SKM-1 treated with dmso at 0.1 percent for 144 hours (cell line): ENCODE results near the gene RBFOX2.
"Not testable (repeated sequence)": the region's sequence is repeated elsewhere in the genome, so short reads cannot be mapped to it uniquely, and the experiment has no call there.

Experiments
- DNase-seq: peaks from one replicate; lab custom pipeline; 2025; ENCODE audit not compliant: unreplicated experiment; lab: John Stamatoyannopoulos, UW

RBFOX2 gene

DNA sequence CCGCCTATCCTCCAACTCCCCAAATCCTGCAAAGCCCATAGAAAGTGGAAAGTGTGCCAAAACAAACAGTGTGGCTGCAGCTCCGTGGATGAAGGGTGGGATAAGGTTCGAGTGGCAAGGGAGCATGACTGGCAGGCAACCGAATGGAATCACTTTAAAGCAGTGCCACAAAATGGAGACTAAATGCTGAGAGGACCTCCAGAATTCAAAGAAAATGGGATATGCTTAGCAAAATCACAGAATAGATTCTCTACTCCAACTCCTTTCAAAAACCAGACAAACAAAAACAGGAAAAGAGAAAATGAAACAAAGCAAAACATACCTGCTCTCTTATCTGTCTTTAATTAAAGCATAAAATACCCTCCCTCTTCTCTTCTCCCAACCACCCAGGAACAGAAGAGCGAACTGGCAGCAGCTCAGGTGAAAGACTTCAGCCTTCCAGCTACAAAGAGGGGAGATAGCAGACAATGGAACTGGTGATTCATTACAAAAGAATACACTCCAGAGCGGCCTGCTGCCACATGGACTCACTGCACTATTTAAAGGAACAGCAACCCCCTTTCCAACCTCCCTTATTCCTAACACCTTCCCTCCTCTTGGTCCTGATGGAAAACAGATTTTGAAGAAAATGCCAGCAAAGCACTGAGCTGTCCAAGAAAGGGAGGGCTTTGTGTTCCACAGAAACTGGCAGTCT, 192.5 kb downstream of the RBFOX2 start:
- DNase-seq: no peak

DNA sequence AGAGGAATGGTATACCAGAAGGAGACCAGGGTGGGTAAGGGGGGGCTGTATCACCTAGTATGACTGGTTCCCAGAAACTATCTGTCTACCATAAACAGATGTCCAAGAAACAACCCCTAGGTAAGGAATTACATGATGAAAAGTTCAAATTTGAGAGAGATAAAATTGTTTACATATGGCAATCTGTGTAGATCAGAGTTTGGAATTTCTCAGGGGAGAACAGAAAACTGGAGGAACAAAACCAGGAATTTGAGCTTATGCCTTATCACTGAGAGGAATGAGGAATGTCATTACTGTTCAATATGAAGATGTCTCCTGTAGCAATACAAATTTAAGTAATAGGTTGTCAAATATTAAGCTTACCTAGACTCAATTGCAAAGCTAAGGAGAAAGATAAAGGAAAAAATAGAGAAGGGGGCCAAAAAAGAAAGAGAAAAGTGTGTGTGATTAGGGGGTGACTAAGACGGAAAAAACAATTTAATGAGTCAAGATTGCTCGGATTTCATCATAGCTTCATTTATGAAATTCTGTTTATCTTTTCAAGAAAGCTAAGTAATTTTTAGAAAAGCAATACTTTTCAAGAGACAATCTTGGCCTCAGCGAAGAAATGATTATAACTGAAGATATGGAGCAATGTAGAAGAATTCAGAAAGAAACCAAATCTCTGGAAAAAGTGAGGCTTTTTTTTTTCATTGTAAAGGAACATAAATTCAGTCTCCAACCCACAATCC, 193.2 kb downstream of the RBFOX2 start:
- no peak for DNase-seq

DNA sequence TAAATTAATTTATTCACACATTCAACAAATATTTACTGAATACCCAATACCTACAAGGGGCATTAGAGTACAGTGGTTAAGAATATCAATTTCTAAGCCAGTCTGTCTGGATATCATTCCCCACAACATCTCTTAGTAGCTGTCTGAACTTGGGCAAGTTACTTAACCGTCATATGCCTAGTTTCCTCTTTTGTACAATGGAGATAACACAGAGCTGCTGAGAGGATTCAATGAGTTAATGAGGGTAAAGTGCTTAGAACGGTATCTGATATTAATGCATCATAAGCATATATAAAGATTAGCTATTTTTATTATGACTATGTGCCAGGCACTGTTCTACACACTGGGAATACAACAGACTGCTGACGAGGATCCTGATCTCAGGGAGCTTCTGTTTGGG, 194.6 kb downstream of the RBFOX2 start:
- DNase-seq: peak; percentile 5

DNA sequence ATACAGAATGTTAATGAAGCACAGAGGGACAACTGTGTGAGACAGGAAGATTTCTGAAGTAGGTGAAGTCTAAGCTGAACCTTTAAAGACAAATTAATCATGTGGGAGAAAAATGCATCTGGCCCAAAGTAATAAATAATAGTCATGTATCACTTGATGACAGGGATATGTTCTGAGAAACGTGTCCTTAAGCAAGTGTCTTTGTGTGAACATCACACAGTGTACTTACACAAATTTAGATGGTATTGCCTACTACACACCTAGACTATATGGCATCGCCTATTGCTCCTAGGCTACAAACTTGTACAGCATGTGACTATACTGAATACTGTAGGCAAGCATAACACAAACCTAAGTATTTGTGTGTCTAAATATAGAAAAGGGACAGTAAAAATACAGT, 198.3 kb downstream of the RBFOX2 start:
- no peak for DNase-seq

DNA sequence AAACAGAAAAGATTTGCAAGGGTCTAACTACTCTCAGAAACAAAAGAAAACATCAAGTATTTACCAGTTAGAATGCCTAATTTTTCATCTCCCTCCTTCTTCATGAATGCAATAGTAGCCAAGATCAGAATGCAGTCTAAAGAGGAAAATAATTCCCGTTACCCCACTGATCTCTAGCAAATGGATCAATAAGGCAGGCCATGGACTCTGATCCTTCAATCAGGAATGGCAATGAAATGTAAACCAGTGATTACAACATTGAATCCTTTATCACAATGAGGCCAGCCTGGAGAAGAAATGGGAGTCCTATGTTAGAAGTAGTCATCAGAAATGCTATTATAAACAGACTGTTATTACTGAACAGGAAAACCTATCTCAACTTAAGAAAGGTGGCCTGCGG, 204.4 kb downstream of the RBFOX2 start:
- no peak for DNase-seq

- DNase-seq: no peak
Measured at GRCh38 chr22:35821654-35822053, 207.0 kb downstream of the RBFOX2 start.

GRCh38 chr22:35819421-35819820, 209.2 kb downstream of the RBFOX2 start:
- DNase-seq: no peak

GRCh38 chr22:35818897-35819296, 209.7 kb downstream of the RBFOX2 start:
- DNase-seq: no peak

GRCh38 chr22:35812600-35812999, 216.0 kb downstream of the RBFOX2 start:
- no peak for DNase-seq

DNA sequence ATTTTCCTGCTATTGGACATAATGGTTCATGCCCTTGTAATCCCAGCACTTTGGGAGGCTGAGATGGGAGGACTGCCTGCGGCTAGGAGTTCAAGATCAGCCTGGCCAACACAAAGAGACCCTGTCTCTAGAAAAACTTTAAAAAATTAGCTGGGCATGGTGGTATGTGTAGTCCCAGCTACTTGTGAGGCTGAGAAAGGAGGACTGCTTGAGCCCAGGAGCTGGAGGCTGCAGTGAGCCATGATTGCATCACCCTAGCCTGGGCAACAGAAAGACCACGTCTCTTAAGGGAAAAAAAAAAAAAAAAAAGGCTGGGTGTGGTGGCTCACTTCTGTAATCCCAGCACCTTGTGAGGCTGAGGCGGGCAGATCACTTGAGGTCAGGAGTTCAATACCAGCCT, 217.0 kb downstream of the RBFOX2 start:
- DNase-seq: no peak

GRCh38 chr22:35809816-35810215, 218.8 kb downstream of the RBFOX2 start:
- DNase-seq: no peak

DNA sequence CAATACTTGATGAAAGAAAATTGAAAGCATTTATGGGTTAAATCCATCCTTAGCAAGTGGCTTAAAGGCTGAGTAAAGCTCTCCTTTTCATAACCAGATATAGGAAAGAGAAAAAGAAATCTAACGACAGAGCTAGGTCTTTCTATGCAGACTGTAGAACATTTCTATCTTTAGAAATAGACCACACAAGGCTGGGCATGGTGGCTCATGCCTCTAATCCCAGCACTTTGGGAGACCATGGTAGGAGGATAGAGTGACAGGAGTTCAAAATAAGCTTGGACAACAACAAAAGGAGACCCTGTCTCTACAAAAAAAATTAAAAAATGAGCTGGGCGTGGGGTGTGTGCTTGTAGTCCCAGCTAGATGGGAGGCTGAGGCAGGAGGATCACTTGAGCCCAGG, 220.2 kb downstream of the RBFOX2 start:
- DNase-seq: no peak

- DNase-seq: not testable (repeated sequence)
Measured at GRCh38 chr22:35806668-35807067, 222.0 kb downstream of the RBFOX2 start.

GRCh38 chr22:35805466-35805865, 223.2 kb downstream of the RBFOX2 start:
- no peak for DNase-seq

DNA sequence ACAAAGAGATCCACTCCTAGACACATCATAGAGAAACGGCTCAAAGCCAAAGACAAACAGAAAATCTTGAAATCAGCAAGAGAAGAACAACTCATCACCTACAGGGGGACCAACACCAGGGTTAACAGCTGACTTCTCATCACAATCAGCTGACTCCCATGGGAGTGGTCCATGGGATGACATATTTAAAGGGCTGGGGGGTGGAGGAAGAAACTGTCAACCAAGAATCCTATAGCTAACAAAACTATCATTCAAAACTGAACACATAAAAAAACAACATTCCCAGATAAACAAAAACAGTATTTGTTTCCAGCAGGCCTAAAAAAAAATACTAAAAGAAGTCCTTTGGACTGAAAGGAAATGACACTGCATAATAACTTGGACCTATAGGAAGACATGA, 224.2 kb downstream of the RBFOX2 start:
- no peak for DNase-seq

GRCh38 chr22:35802885-35803284, 225.7 kb downstream of the RBFOX2 start:
- DNase-seq: no peak

DNA sequence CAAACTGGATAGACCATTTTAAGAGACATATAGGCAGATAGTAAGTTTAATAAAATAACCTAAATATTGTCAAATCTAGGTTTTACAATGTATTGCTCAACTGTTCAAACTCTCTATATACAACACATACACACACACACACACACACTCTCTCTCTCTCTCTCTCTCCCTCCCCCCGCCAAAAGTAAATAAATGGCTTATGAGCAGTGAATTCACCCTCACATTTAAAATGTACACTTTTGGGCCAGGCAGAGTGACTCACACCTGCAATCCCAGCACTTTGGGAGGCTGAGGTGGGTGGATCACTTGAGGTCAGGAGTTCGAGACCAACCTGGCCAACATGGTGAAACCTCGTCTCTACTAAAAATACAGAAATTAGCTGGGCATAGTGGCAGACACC, 227.3 kb downstream of the RBFOX2 start:
- not testable (repeated sequence) for DNase-seq

DNA sequence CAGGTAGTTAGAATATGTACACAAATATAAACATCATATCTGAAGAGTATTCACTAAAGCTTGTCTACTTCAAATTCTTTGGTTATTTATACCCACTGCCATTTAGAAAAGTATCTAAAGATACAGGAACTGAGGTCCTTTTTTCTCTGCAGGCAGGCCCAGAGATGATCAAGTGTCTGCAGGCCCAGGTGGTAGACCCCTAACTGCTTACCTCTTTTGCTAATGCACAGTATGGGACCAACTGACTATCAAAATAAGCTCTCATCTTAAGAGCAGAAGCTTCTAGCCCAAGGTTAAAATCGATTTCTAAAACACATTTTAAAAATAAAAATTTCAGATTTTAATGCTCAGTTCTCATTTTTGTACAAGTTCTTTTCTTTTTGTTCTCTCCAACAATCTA, 229.5 kb downstream of the RBFOX2 start:
- DNase-seq: no peak

DNA sequence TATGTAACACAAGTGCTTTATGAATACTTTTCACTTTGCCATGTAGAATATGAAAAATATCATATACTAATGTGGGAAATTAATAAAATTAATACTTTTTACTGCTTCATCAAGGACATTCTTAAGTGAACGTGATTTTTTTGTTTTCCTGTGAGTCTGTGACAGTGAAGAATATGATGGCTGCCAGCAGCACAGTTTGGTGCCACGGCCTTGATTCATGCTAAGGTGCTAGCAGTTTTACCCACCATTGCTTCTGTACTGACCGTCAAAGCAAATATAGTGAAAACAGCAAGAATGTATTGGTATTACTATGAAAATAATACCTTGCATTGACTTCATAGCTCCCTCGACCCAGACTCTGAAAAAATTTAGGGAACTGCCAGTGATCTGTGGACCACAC, 231.2 kb downstream of the RBFOX2 start:
- DNase-seq: no peak

DNA sequence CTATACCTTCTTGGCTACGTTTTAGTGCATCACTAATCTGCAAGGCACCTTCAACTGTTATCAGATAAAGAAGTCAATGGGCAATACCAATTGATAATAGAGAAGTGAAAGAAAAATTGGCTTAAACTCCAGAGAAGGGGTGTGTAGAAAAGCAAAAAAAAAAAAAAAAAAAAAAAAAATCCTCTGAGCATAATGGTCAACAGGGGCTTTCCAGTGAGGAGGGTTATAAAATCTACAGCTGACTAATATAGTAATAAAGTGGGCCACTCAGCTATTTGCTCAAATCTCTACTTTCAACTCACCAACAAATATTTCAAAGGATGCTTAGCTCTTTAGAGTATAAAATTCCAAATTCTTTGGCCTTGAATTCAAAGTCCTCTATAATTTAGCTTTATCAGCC, 233.1 kb downstream of the RBFOX2 start:
- DNase-seq: no peak

- DNase-seq: no peak
Measured at GRCh38 chr22:35792506-35792905, 236.1 kb downstream of the RBFOX2 start.

- DNase-seq: not testable (repeated sequence)
Measured at GRCh38 chr22:35791788-35792187, 236.8 kb downstream of the RBFOX2 start.
